Spleen (tissue), 13 donors: ENCODE results near the gene ITGB4. TPM values are rescaled to one million over a fixed set of nuclear protein-coding genes. Genes with fewer than 3 reads are reported as not detected.

Experiments
- DNase-seq: peaks from one replicate; pipeline ENCODE4 v3.0.0-alpha.2; 2020
- H3K27ac ChIP-seq, 8 donors: fragments of 200-600 bp; sonication (generic) in 7 of 8; 1 replicate in 4 of 8; 2 replicates in 4 of 8; pipeline versions ENCODE4 v1.5.0 to v1.8.0; 2016 to 2021; ENCODE audit warnings: inconsistent platforms in 4 of 8, mild to moderate bottlenecking in 4 of 8, moderate library complexity in 1 of 8
- H3K27me3 ChIP-seq, 7 donors: fragments of 200-600 bp; sonication (generic) in 6 of 7; replicated peaks in 1 of 7; 1 replicate in 4 of 7; 2 replicates in 3 of 7; pipeline versions ENCODE4 v1.5.0 to v1.8.0; 2016 to 2021; ENCODE audit warnings: inconsistent platforms in 3 of 7, mild to moderate bottlenecking in 1 of 7
- H3K36me3 ChIP-seq, 6 donors: fragments of 200-600 bp; sonication (generic) in 5 of 6; 1 replicate in 4 of 6; 2 replicates in 2 of 6; pipeline versions ENCODE4 v1.5.0 to v1.8.0; 2016 to 2021; ENCODE audit warnings: inconsistent platforms in 2 of 6
- H3K4me1 ChIP-seq, 6 donors: fragments of 200-600 bp; sonication (generic) in 5 of 6; 1 replicate in 3 of 6; 2 replicates in 3 of 6; pipeline versions ENCODE4 v1.5.0 to v1.8.0; 2016 to 2021; ENCODE audit warnings: inconsistent platforms in 3 of 6
- H3K4me3 ChIP-seq, 8 donors: fragments of 200-600 bp; sonication (generic) in 7 of 8; 1 replicate in 4 of 8; 2 replicates in 4 of 8; pipeline versions ENCODE4 v1.5.0 to v1.8.0; 2016 to 2021; ENCODE audit warnings: inconsistent platforms in 4 of 8, mild to moderate bottlenecking in 4 of 8, moderate library complexity in 2 of 8
- H3K9me3 ChIP-seq, 8 donors: fragments of 200-600 bp; sonication (generic) in 7 of 8; 1 replicate in 4 of 8; 2 replicates in 4 of 8; pipeline versions ENCODE4 v1.5.0 to v1.8.0; 2016 to 2021; ENCODE audit warnings: inconsistent platforms in 4 of 8
- POLR2A ChIP-seq, 3 donors: fragments of 450-650 bp; IDR thresholded peaks; one replicate each; pipeline ENCODE4 v1.5.1; 2017; ENCODE audit warnings: antibody characterized with exemption in 3 of 3, mild to moderate bottlenecking in 1 of 3
- POLR2AphosphoS5 ChIP-seq, 3 donors: sonication (generic); formaldehyde crosslinking; IDR thresholded peaks; one replicate each; pipeline ENCODE4 v1.5.1; 2017; ENCODE audit warnings: antibody characterized with exemption in 3 of 3
- WGBS, 5 donors: extraction: QIAGEN DNeasy Blood & Tissue Kit in 3 of 5; methylation state at CpG; one replicate each; pipeline versions ENCODE4 v1.1.5 to v1.1.7; 2013 to 2018; 5-methylcytosine and 5-hydroxymethylcytosine counted together
- intact Hi-C: fragments of 100-400 bp; cut with DNase I; formaldehyde crosslinking; loops from one replicate; pipeline ENCODE4 v1.15.0; 2023; ENCODE audit warnings: low total_unique reads
- long read RNA-seq, 2 donors: transcript quantifications; one replicate each; lab custom pipeline, GENCODE V29; 2026
- polyA plus RNA-seq, 3 donors: library from polyadenylated mRNA; stranded (reverse); fragments of 200-250 nt; gene quantifications; one replicate each; pipeline ENCODE4 v1.2.1, GENCODE V29; 2013
- total RNA-seq, 7 donors: library from RNA; depleted of rRNA in 3 of 7; stranded (reverse); fragments of >200 nt in 3 of 7; fragmentation: NEBNext Ultra II Directional in 4 of 7; extraction: Animal tissue kit (Norgen Biotek cat#: 25700) in 4 of 7; gene quantifications; one replicate each; pipeline versions ENCODE4 v1.1.0 to v1.2.1, GENCODE V29; 2016 to 2021
- TF ChIP-seq, protein P1 (sequence below), 11 experiments: fragments of 200-600 bp in 7 of 11; fragments of 450-650 bp in 4 of 11; sonication (generic) in 4 of 11; IDR thresholded peaks in 8 of 11; conservative IDR thresholded peaks in 3 of 11; 1 replicate in 7 of 11; 2 replicates in 4 of 11; pipeline versions ENCODE4 v1.4.0 to v1.8.0; 2016 to 2021; ENCODE audit warnings: antibody characterized with exemption in 11 of 11, inconsistent platforms in 4 of 11, mild to moderate bottlenecking in 1 of 11
- donor health status: healthy with polysubstance abuse.
- donor health status: DM: no; HTN: no; CAD: no; lungs with moderate emphysema.
- donor health status: DM: no; HTN: no; CAD: no.
- donor health status: Bipolar disorder and iron deficiency.
- donor health status: healthy.
- donor health status: DM: no; HTN: no; CAD: no.
- donor health status: DM: yes; HTN: yes; CAD: no.

Gene ITGB4
- 100 to 1,000 TPM in 3 of 7 donors, 10 to 100 TPM in 4; 80.4 to 205 (median 90.1) TPM for total RNA-seq
- 10 to 100 TPM; 16.6 to 49.9 (median 30.1) TPM for polyA plus RNA-seq
- long read RNA-seq, donor 1 = 0 reads
- long read RNA-seq, donor 2 = 0 reads

DNA sequence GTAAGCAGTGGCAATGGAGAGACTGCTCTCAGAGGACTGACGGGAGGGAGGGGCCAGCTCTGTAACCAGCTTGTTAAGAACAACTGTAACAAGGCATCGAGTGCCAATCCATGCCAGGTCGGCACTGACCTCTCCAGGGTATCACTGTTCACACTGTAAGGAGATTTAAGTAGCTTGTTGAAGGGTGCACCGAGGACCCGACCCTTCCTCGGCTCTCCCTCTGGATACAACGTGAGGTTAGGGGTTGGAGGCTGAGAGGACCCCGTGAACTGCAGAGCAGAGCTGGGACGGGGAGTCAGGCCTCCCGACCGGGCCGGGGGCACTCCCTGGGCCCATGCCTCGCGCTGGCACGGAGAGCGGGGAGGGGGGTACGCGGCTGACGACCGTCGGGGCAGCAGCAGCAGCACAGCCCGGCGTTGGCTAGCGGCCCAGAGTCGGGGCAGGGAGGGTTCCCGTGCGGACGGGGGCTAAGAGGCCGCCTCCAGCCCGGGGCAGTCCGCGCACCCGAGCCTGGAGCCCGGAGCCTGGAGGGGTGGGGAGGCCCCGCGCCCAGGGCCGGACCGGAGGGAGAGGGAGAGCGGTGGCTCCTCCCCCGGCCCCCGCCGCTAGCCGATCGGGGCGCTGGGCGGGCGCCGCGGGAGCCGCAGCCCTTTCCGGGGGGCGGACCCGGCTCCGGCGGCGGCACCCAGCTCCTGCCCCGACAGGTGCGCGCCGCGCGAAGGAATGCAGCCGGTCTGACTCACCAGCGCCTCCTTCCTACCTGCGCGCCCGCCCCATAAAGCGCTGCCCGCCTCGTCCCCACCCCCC, at the start of gene ITGB4:
TSS of gene ITGB4 (plus strand) at position 804 of the 807 bp plus-strand sequence. CDS start 3,245 bp downstream, outside the sequence.
- Histone ChIP-seq H3K27ac (peak within 1 kb of the TSS; percentile 65 to 93 (median 85)), H3K4me3 (peak within 1 kb of the TSS; percentile 40 to 75 (median 52))

DNA sequence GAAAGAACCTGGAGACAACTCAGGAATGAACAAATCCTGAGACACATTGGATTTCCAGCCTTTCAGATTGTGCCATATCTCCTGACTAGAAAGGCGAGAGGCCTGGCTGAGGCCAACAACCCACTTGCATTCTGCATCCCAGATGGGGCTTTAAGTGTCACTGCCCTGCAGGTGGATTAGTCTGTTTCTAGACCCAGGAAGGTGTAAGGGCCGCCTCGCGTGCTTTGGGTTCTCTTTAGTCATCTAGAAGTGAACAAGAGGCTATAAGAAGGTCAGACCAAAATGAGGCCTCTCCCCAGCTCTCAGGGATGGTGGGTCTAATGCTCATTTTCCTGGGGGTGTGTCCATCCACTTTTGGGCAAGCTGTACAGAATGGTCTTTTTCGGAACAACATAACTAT, 49.2 kb upstream of the ITGB4 start:
- Histone ChIP-seq H3K36me3 (peaks cover 0 to 81% (median 64%) of the 10 kb centered on the region in 6 donors), H3K9me3 (no peaks in the 10 kb centered on the region), H3K27me3 (no peaks in the 10 kb centered on the region), H3K4me1 (peaks cover 18 to 78% (median 50%) of the 10 kb centered on the region in 6 donors), H3K4me3 (no peak overlapping the region), H3K27ac (no peak overlapping the region)
- WGBS, 5 donors = 95 to 98% (median 96%) methylated on average over 5 of the region's 5 CpGs
- intact Hi-C loops = no loop called here
- TF ChIP-seq, protein P1, sequence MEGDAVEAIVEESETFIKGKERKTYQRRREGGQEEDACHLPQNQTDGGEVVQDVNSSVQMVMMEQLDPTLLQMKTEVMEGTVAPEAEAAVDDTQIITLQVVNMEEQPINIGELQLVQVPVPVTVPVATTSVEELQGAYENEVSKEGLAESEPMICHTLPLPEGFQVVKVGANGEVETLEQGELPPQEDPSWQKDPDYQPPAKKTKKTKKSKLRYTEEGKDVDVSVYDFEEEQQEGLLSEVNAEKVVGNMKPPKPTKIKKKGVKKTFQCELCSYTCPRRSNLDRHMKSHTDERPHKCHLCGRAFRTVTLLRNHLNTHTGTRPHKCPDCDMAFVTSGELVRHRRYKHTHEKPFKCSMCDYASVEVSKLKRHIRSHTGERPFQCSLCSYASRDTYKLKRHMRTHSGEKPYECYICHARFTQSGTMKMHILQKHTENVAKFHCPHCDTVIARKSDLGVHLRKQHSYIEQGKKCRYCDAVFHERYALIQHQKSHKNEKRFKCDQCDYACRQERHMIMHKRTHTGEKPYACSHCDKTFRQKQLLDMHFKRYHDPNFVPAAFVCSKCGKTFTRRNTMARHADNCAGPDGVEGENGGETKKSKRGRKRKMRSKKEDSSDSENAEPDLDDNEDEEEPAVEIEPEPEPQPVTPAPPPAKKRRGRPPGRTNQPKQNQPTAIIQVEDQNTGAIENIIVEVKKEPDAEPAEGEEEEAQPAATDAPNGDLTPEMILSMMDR (IDR thresholded peaks at IDR 0.05 in 8 of 11, conservative IDR thresholded peaks at IDR 0.05 in 3 of 11) = no peak
- no peak for TF ChIP-seq POLR2AphosphoS5 (IDR thresholded peaks at IDR 0.05)
- TF ChIP-seq POLR2A (IDR thresholded peaks at IDR 0.05) = no peak
- peak; percentile 36 for DNase-seq

More for the DNA sequence above, at the start of gene ITGB4:
- intact Hi-C loops = no loop called here
- H3K36me3 ChIP-seq = peaks cover 0 to 12% (median 0%) of the 10 kb centered on the region in 6 donors
- 2 to 12% (median 4%) methylated on average over 22 to 70 of the region's 70 CpGs for WGBS, 5 donors
- H3K27me3 ChIP-seq = peaks cover 0 to 59% (median 16%) of the 10 kb centered on the region in 7 donors
- H3K4me1 ChIP-seq = peaks cover 0 to 50% (median 32%) of the 10 kb centered on the region in 6 donors
- no peaks in the 10 kb centered on the region for H3K9me3 ChIP-seq
- TF ChIP-seq POLR2AphosphoS5 (IDR thresholded peaks at IDR 0.05) = peak in 2 of 3 donors; percentile 74 to 79
- no peak for TF ChIP-seq POLR2A (IDR thresholded peaks at IDR 0.05)
- TF ChIP-seq, protein P1 (IDR thresholded peaks at IDR 0.05 in 8 of 11, conservative IDR thresholded peaks at IDR 0.05 in 3 of 11) = peak in 1 of 11 experiments; percentile 9
- DNase-seq = peak; percentile 91

DNA sequence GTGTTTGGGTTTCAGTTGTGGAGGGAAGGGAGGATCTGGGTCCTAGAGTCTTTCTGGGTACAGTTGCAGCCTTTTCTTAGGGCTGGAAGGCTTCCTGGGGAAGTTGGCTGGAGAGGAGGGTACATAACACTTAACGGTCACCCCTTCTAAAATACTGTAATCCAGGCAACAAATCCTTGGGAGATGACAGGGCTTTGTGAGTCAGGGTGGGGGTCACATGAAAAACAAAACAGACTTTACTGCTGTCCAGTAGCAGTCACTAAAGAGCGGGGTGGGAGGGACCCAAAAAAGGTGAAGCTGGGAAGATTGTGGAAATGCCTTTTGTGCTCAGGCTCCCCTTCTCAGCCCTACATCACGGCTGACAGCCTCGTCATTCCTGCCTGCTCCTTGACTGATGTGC, 47.8 kb upstream of the ITGB4 start:
- no peak for DNase-seq
- no peak for TF ChIP-seq POLR2AphosphoS5 (IDR thresholded peaks at IDR 0.05)
- TF ChIP-seq POLR2A (IDR thresholded peaks at IDR 0.05) = no peak
- TF ChIP-seq, protein P1 (IDR thresholded peaks at IDR 0.05 in 8 of 11, conservative IDR thresholded peaks at IDR 0.05 in 3 of 11) = no peak

DNA sequence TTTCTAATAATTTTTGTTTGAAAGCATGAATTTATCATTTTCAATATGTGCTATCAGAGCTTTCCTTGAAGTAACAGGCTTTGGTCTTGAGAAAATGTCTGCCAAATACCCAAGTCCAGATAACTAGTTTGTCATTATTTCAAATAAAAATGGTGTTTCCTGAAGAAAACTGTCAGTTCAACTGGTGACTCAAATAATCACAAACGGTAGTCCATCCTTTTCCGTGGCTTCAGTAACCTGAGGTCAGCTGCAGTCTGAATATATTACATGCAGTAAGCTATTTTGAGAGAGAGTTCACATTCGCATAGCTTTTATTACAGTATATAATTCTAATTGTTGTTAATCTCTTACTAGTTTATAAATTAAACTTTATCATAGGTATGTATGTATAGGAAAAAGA, 44.8 kb upstream of the ITGB4 start:
- intact Hi-C loops = no loop called here
- peaks cover 4 to 79% (median 36%) of the 10 kb centered on the region in 6 donors for H3K4me1 ChIP-seq
- peak overlapping the region in 1 of 8 donors; percentile 77 for H3K27ac ChIP-seq
- peaks cover 0 to 92% (median 52%) of the 10 kb centered on the region in 6 donors for H3K36me3 ChIP-seq
- no peak overlapping the region for H3K4me3 ChIP-seq
- H3K9me3 ChIP-seq = no peaks in the 10 kb centered on the region
- H3K27me3 ChIP-seq = no peaks in the 10 kb centered on the region
- DNase-seq = no peak
- WGBS, 5 donors = 68 to 83% (median 72%) methylated on average over 3 of the region's 3 CpGs
- no peak for TF ChIP-seq POLR2AphosphoS5 (IDR thresholded peaks at IDR 0.05)
- TF ChIP-seq, protein P1 (IDR thresholded peaks at IDR 0.05 in 8 of 11, conservative IDR thresholded peaks at IDR 0.05 in 3 of 11) = no peak
- no peak for TF ChIP-seq POLR2A (IDR thresholded peaks at IDR 0.05)

More for the DNA sequence above, 47.8 kb upstream of the ITGB4 start:
- Histone ChIP-seq H3K27ac (no peak overlapping the region), H3K4me1 (peaks cover 10 to 82% (median 41%) of the 10 kb centered on the region in 6 donors), H3K27me3 (no peaks in the 10 kb centered on the region), H3K9me3 (no peaks in the 10 kb centered on the region), H3K36me3 (peaks cover 0 to 92% (median 62%) of the 10 kb centered on the region in 6 donors), H3K4me3 (no peak overlapping the region)
- 86 to 96% (median 91%) methylated on average over 4 of the region's 4 CpGs for WGBS, 5 donors
- intact Hi-C loops = no loop called here
